HG03039 (cell line): ENCODE results near the gene TFDP1.
"Not testable (repeated sequence)": the region's sequence is repeated elsewhere in the genome, so short reads cannot be mapped to it uniquely, and the experiment has no call there.

Source experiments
- ATAC-seq: cut with Tn5 transposase; IDR thresholded peaks from one replicate; pipeline ENCODE4 v1.9.1; 2021; ENCODE audit warnings: mild to moderate bottlenecking, moderate library complexity; ENCODE audit not compliant: unreplicated experiment

The TFDP1 gene

GRCh38 chr13:113594066-113594821 lies 9.7 kb downstream of the TFDP1 start:
- not testable (repeated sequence) for ATAC-seq

- no peak for ATAC-seq
These were observed 10.6 kb downstream of the TFDP1 start for GRCh38 chr13:113595131-113595530.

GRCh38 chr13:113596321-113597200 lies 12.0 kb downstream of the TFDP1 start:
- ATAC-seq = no peak

- ATAC-seq = no peak
These were observed 13.0 kb downstream of the TFDP1 start for GRCh38 chr13:113597391-113598080.

GRCh38 chr13:113598081-113598410 lies 13.5 kb downstream of the TFDP1 start:
- no peak for ATAC-seq

- ATAC-seq = no peak
These were observed 13.9 kb downstream of the TFDP1 start for GRCh38 chr13:113598481-113598880.

GRCh38 chr13:113599391-113599790 lies 14.8 kb downstream of the TFDP1 start:
- no peak for ATAC-seq

- no peak for ATAC-seq
These were observed 16.9 kb downstream of the TFDP1 start for GRCh38 chr13:113601166-113602070.

GRCh38 chr13:113602291-113602988 lies 17.9 kb downstream of the TFDP1 start:
- ATAC-seq = no peak

GRCh38 chr13:113603116-113603710 lies 18.7 kb downstream of the TFDP1 start:
- ATAC-seq = no peak

- ATAC-seq = peak; percentile 42
These were observed 19.6 kb downstream of the TFDP1 start for GRCh38 chr13:113604186-113604585.

GRCh38 chr13:113605461-113605860 lies 20.9 kb downstream of the TFDP1 start:
- no peak for ATAC-seq

- no peak for ATAC-seq
These were observed 21.4 kb downstream of the TFDP1 start for GRCh38 chr13:113605866-113606438.

- no peak for ATAC-seq
These were observed 22.7 kb downstream of the TFDP1 start for GRCh38 chr13:113607056-113607888.

- ATAC-seq = no peak
These were observed 23.5 kb downstream of the TFDP1 start for GRCh38 chr13:113607889-113608635.

GRCh38 chr13:113608967-113609533 lies 24.5 kb downstream of the TFDP1 start:
- no peak for ATAC-seq

GRCh38 chr13:113609616-113610015 lies 25.1 kb downstream of the TFDP1 start:
- no peak for ATAC-seq
